Heart left ventricle (tissue), 16 donors: ENCODE data around the gene ABCB7. TPM values are rescaled to one million over a fixed set of nuclear protein-coding genes. Genes with fewer than 3 reads are reported as not detected.
A peak's percentile ranks its signal among the peaks of the same experiment; 100 is the strongest.

Experiments
- ATAC-seq, 4 donors: fragments of 200-7000 bp; cut with Tn5 transposase; one replicate each; pipeline ENCODE4 v1.9.1; 2020 to 2022; ENCODE audit warnings: moderate library complexity in 4 of 4, mild to moderate bottlenecking in 3 of 4, moderate number of reproducible peaks in 1 of 4
- DNase-seq, 5 donors: peaks; one replicate each; pipeline ENCODE4 v3.0.0-alpha.2; 2020
- H3K27ac ChIP-seq, 12 donors: fragments of 200-600 bp; sonication (generic) in 4 of 12; one replicate each; pipeline versions ENCODE4 v1.5.0 to v1.8.0; 2016 to 2022; ENCODE audit warnings: mild to moderate bottlenecking in 2 of 12
- H3K27me3 ChIP-seq, 9 donors: fragments of 200-600 bp; sonication (generic) in 2 of 9; one replicate each; pipeline versions ENCODE4 v1.5.1 to v1.8.0; 2016 to 2022; ENCODE audit warnings: mild to moderate bottlenecking in 3 of 9
- H3K36me3 ChIP-seq, 9 donors: fragments of 200-600 bp; sonication (generic) in 2 of 9; one replicate each; pipeline versions ENCODE4 v1.5.0 to v1.8.0; 2018 to 2022; ENCODE audit warnings: mild to moderate bottlenecking in 2 of 9
- H3K4me1 ChIP-seq, 12 donors: fragments of 200-600 bp; sonication (generic) in 4 of 12; one replicate each; pipeline versions ENCODE4 v1.5.0 to v1.8.0; 2016 to 2022; ENCODE audit warnings: mild to moderate bottlenecking in 3 of 12
- H3K4me3 ChIP-seq, 12 donors: fragments of 200-600 bp; sonication (generic) in 4 of 12; one replicate each; pipeline versions ENCODE4 v1.5.0 to v1.8.0; 2017 to 2022; ENCODE audit warnings: mild to moderate bottlenecking in 9 of 12, moderate library complexity in 4 of 12
- H3K9me3 ChIP-seq, 12 donors: fragments of 200-600 bp; sonication (generic) in 4 of 12; one replicate each; pipeline versions ENCODE4 v1.5.0 to v1.8.0; 2016 to 2022; ENCODE audit warnings: mild to moderate bottlenecking in 1 of 12
- POLR2A ChIP-seq, 2 donors: fragments of 450-650 bp; IDR thresholded peaks; one replicate each; pipeline ENCODE4 v1.6.1; 2017; ENCODE audit warnings: antibody characterized with exemption in 2 of 2, mild to moderate bottlenecking in 2 of 2, moderate library complexity in 2 of 2
- WGBS, 4 donors: extraction: QIAGEN DNeasy Blood & Tissue Kit in 2 of 4; methylation state at CpG; one replicate each; pipeline versions ENCODE4 v1.1.5 to v1.1.7; 2013 to 2018; 5-methylcytosine and 5-hydroxymethylcytosine counted together
- intact Hi-C, 10 donors: fragments of 100-400 bp; cut with DNase I; formaldehyde crosslinking; loops; one replicate each; pipeline versions ENCODE4 v1.11.1 to v1.14.2; 2022
- polyA plus RNA-seq, 2 donors: library from polyadenylated mRNA; stranded (reverse); fragments of 200-250 nt; gene quantifications; one replicate each; pipeline ENCODE4 v1.2.3, GENCODE V29; 2013
- total RNA-seq, 9 donors: library from RNA; depleted of rRNA in 2 of 9; stranded (reverse); fragments of >200 nt in 2 of 9; fragmentation: NEBNext Ultra II Directional in 3 of 9; extraction: Animal tissue kit (Norgen Biotek cat#: 25700) in 3 of 9; gene quantifications; one replicate each; pipeline versions ENCODE4 v1.1.0 to v1.2.4, GENCODE V29; 2016 to 2023
- TF ChIP-seq, protein P1 (sequence below), 12 donors: fragments of 200-600 bp; sonication (generic) in 4 of 12; IDR thresholded peaks; one replicate each; pipeline versions ENCODE4 v1.5.0 to v1.8.0; 2018 to 2022; ENCODE audit warnings: antibody characterized with exemption in 12 of 12, mild to moderate bottlenecking in 5 of 12
- donor health status: ischemic (EF 13 %, LVEDD 7.1; RV severe dilation, severe dysfunction).
- donor health status: healthy with polysubstance abuse.
- donor health status: DM: no; HTN: yes; CAD: no.
- donor health status: DM: no; HTN: no; CAD: no.
- donor health status: ischemic (EF 25% LVEDD 6.9; RV normal size, moderate dysfunction).
- donor health status: ischemic (EF 25% LVEDD 5.7; RV mildly dilated, moderate dysfunction).
- donor health status: healthy.
- donor health status: DM: yes; HTN: yes; CAD: no.
- donor health status: ischemic (EF 35%, LVEDD 5.7; RV mildly dilated, moderate dysfunction).
- donor health status: nonischemic (EF 11% LVEDD 7.7; RV severe dilation, severe dysfunction).
- donor health status: DM: yes; HTN: yes; CAD: no.
- donor health status: PGD.
- donor health status: ischemic (EF 29% LVEDD 5.4; RV normal size, mild dysfunction).
- donor health status: nonischemic (EF 23%, LVEDD 6.1; RV moderate dilation, normal function).

The ABCB7 gene
- total and polyA plus RNA-seq, 11 donors: 14.4 to 58.5 (median 32.8) TPM

DNA sequence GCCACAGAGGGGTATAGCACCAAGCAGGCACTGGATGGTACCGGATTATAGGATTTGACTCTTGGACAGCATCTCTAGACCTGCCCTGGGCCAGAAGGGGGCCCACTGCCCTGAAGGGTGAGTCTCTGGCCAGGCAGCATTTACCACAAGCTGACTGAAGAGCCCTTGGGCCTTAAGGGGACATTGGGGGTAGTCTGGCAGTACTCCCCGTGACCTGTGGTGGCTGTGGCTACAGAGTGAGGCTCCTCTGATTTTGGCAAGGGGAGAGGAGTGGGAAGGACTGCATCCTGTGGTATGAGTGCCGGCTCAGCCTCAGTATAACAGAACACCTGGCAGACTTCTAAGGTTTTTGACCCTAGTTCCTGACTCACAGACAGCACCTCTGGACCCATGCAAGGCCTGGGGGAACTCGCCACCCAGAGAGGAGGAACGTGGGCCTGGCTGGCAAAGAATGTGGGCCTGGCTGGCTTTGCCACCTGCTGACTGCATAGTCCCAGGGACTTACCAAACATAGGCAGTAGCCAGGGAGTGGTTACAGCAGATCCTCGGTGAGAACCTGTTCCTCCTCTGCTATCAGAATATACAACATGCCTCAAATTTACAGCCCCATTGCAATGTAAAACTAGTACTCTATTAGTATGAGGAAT lies 48.1 kb downstream of the ABCB7 start:
- no peaks in the 10 kb centered on the region for H3K27me3 ChIP-seq
- 54 to 72% (median 62%) methylated on average over 5 to 6 of the region's 6 CpGs for WGBS, 4 donors
- H3K9me3 ChIP-seq: no peaks in the 10 kb centered on the region
- intact Hi-C loops: loop anchor here in 1 of 10 donors (1.0 kb wide), 1 partner anchor 10 kb away; no protein-coding TSS in a partner anchor
- H3K4me1 ChIP-seq: no peaks in the 10 kb centered on the region
- peaks cover 0 to 20% (median 0%) of the 10 kb centered on the region in 9 donors for H3K36me3 ChIP-seq
- H3K4me3 ChIP-seq: no peak overlapping the region
- ATAC-seq (peak in 3 of 4 donors; percentile 39 to 87 (median 60)), DNase-seq (peak in 2 of 5 donors; percentile 4 to 37)
- peak overlapping the region in 2 of 12 donors; percentile 14 to 50 for H3K27ac ChIP-seq
- no peak for TF ChIP-seq POLR2A (IDR thresholded peaks at IDR 0.05)
- TF ChIP-seq, protein P1, sequence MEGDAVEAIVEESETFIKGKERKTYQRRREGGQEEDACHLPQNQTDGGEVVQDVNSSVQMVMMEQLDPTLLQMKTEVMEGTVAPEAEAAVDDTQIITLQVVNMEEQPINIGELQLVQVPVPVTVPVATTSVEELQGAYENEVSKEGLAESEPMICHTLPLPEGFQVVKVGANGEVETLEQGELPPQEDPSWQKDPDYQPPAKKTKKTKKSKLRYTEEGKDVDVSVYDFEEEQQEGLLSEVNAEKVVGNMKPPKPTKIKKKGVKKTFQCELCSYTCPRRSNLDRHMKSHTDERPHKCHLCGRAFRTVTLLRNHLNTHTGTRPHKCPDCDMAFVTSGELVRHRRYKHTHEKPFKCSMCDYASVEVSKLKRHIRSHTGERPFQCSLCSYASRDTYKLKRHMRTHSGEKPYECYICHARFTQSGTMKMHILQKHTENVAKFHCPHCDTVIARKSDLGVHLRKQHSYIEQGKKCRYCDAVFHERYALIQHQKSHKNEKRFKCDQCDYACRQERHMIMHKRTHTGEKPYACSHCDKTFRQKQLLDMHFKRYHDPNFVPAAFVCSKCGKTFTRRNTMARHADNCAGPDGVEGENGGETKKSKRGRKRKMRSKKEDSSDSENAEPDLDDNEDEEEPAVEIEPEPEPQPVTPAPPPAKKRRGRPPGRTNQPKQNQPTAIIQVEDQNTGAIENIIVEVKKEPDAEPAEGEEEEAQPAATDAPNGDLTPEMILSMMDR (IDR thresholded peaks at IDR 0.05): no peak

DNA sequence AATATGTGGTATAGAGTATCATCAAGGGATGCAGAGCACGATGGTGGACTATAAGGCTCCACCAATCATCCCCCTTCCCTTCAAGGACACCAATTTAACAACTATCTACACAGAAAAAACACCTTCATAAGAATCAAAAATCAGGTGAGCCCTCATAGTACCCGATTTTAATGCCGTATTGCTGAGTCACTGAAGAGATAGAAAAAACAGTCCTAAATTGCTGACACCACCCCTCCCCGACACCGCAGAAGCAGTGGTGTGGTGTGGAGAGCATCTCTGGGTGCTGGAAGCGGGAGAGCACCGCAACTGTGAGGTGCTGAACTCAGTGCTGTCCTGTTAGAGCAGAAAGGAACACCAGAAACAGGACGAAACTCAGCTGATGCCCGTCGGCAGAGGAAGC lies 49.3 kb downstream of the ABCB7 start:
- Histone ChIP-seq H3K27ac (no peak overlapping the region), H3K27me3 (peaks cover 0 to 4% (median 0%) of the 10 kb centered on the region in 9 donors), H3K36me3 (peaks cover 0 to 11% (median 0%) of the 10 kb centered on the region in 9 donors), H3K4me1 (no peaks in the 10 kb centered on the region), H3K4me3 (no peak overlapping the region), H3K9me3 (no peaks in the 10 kb centered on the region)
- WGBS, 4 donors: 75 to 96% (median 86%) methylated on average over 10 of the region's 10 CpGs
- DNase-seq: no peak
- no peak for ATAC-seq
- TF ChIP-seq POLR2A (IDR thresholded peaks at IDR 0.05): no peak
- TF ChIP-seq, protein P1 (IDR thresholded peaks at IDR 0.05): no peak
- intact Hi-C loops: loop anchor here in 1 of 10 donors (1.0 kb wide), 1 partner anchor 8 kb away; no protein-coding TSS in a partner anchor

DNA sequence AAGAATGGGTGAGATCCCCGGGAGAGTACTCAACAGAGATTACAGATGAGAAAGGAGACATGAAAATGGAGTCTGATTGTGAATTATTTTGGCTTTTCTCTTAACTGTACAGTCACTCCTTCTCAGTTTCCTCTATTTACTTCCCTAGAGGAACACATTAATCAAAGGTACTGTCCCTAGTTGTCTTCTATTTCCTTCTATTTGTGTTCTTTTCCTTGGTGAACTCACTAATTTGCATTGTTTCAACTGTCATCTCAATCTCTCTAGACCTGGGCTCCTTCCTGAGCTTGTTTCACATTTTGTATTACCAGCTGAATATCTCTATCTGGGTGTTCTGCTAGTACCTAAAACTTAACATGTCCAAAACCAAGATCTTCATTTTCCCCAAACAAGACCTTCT lies 59.8 kb downstream of the ABCB7 start:
- intact Hi-C loops: no loop called here
- TF ChIP-seq, protein P1 (IDR thresholded peaks at IDR 0.05): no peak
- TF ChIP-seq POLR2A (IDR thresholded peaks at IDR 0.05): no peak
- WGBS, 4 donors: 54 to 85% (median 66%) methylated on average over 1 of the region's 1 CpG

DNA sequence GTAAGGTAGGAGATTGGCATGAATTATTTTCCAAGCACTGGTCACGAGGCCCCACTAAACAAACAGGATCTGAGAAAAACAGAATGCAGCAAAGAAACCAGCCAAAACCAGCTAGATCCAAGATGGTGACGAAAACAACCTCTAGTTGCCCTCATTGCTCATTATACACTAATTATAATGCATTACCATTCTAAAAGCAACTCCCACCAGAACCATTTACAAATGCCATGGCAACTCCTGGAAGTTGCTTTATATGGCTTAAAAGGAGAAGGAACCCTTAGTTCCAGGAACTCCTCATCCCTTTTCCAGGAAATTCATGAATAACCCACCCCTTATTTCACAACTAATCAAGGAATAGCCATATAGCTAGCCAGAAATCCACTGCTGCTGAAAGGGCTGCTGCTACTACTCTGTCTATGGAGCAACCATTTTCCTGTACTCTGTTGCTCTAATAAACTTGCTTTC lies 69.3 kb downstream of the ABCB7 start:
- DNase-seq (no peak), ATAC-seq (peak in 1 of 4 donors; percentile 28)
- H3K27ac ChIP-seq: peak overlapping the region in 1 of 12 donors; percentile 14
- H3K36me3 ChIP-seq: no peaks in the 10 kb centered on the region
- TF ChIP-seq, protein P1 (IDR thresholded peaks at IDR 0.05): no peak
- TF ChIP-seq POLR2A (IDR thresholded peaks at IDR 0.05): no peak
- WGBS, 4 donors: 56 to 94% (median 77%) methylated on average over 2 of the region's 2 CpGs
- peaks cover 0 to under 1% (median 0%) of the 10 kb centered on the region in 9 donors for H3K27me3 ChIP-seq
- peaks cover 0 to 5% (median 0%) of the 10 kb centered on the region in 12 donors for H3K4me1 ChIP-seq
- intact Hi-C loops: no loop called here
- no peak overlapping the region for H3K4me3 ChIP-seq
- peaks cover 0 to 8% (median 0%) of the 10 kb centered on the region in 12 donors for H3K9me3 ChIP-seq

More for the DNA sequence above, 59.8 kb downstream of the ABCB7 start:
- Histone ChIP-seq H3K27ac (no peak overlapping the region), H3K27me3 (no peaks in the 10 kb centered on the region), H3K4me1 (peaks cover 0 to 6% (median 0%) of the 10 kb centered on the region in 12 donors), H3K9me3 (no peaks in the 10 kb centered on the region), H3K36me3 (peaks cover 0 to 21% (median 0%) of the 10 kb centered on the region in 9 donors), H3K4me3 (no peak overlapping the region)
- DNase-seq (no peak), ATAC-seq (no peak)
